B cell (primary cell): Measurements from ENCODE around the gene LZTS2. TPM values are rescaled to one million over a fixed set of nuclear protein-coding genes. Genes with fewer than 3 reads are reported as not detected.

ENCODE experiments used
- ATAC-seq: fragments of 200-7000 bp; cut with Tn5 transposase; one replicate; pipeline ENCODE4 v1.10.0; 2021; ENCODE audit warnings: low read depth, mild to moderate bottlenecking, moderate number of reproducible peaks, moderate library complexity
- CTCF ChIA-PET: fragments of 350-600 bp; sonication (Branson Sonifier 250); formaldehyde crosslinking; loops from one replicate; lab custom pipeline; 2021; ENCODE audit warnings: antibody characterized with exemption, inconsistent platforms; lab: Charles Lee
- POLR2A ChIA-PET: fragments of 350-600 bp; sonication (Branson Sonifier 250); formaldehyde crosslinking; loops from one replicate; lab custom pipeline; 2021; ENCODE audit warnings: antibody characterized with exemption; lab: Charles Lee
- DNase-seq: peaks from one replicate; pipeline ENCODE4 v3.0.0; 2013
- H2AFZ ChIP-seq: 2 replicates; pipeline ENCODE4 v1.6.1; 2012; ENCODE audit warnings: mild to moderate bottlenecking, low read depth, low read length; ENCODE audit not compliant: insufficient read depth, poor library complexity, severe bottlenecking
- H3K27ac ChIP-seq, 2 donors: 1 replicate in 1 of 2; 2 replicates in 1 of 2; pipeline ENCODE4 v1.5.1; 2012 to 2013; ENCODE audit warnings: low read length in 2 of 2, mild to moderate bottlenecking in 2 of 2, moderate library complexity in 1 of 2
- H3K27me3 ChIP-seq, 4 experiments: fragments of 200-600 bp in 1 of 4; sonication (generic) in 1 of 4; replicated peaks in 1 of 4; 1 replicate in 2 of 4; 2 replicates in 2 of 4; pipeline versions ENCODE4 v1.6.1 to v1.7.0; 2013 to 2016; ENCODE audit warnings: low read length in 3 of 4, mild to moderate bottlenecking in 2 of 4, mixed read lengths in 1 of 4, moderate library complexity in 1 of 4; ENCODE audit not compliant: insufficient read depth in 4 of 4, control insufficient read depth in 3 of 4; ENCODE audit errors: control extremely low read depth in 1 of 4
- H3K36me3 ChIP-seq, 2 experiments: replicated peaks in 1 of 2; 1 replicate in 1 of 2; 2 replicates in 1 of 2; pipeline versions ENCODE4 v1.6.1 to v1.7.1; 2013; ENCODE audit warnings: low read length in 1 of 2; ENCODE audit not compliant: insufficient read depth in 2 of 2, control insufficient read depth in 1 of 2; ENCODE audit errors: control extremely low read depth in 1 of 2, extremely low read depth in 1 of 2
- H3K4me1 ChIP-seq, 2 donors: fragments of 200-600 bp in 1 of 2; sonication (generic) in 1 of 2; 1 replicate in 1 of 2; 2 replicates in 1 of 2; pipeline versions ENCODE4 v1.5.1 to v1.6.1; 2013 to 2017; ENCODE audit warnings: low read length in 2 of 2; ENCODE audit not compliant: control insufficient read depth in 2 of 2, insufficient read depth in 2 of 2
- H3K4me2 ChIP-seq: replicated peaks from 2 replicates; pipeline ENCODE3; 2012; ENCODE audit warnings: mild to moderate bottlenecking, low read depth, low read length; ENCODE audit not compliant: poor library complexity, severe bottlenecking
- H3K4me3 ChIP-seq, 5 experiments: fragments of 200-600 bp in 1 of 5; sonication (generic) in 1 of 5; 1 replicate in 3 of 5; 2 replicates in 2 of 5; pipeline versions ENCODE4 v1.5.1 to v1.7.0; 2011 to 2016; ENCODE audit warnings: low read length in 4 of 5, mild to moderate bottlenecking in 4 of 5, low read depth in 2 of 5, control low read depth in 1 of 5, moderate library complexity in 1 of 5; ENCODE audit not compliant: insufficient read depth in 1 of 5; ENCODE audit errors: control extremely low read depth in 1 of 5, extremely low read depth in 1 of 5
- H3K79me2 ChIP-seq: fragments of 200-600 bp; sonication (generic); one replicate; pipeline ENCODE4 v1.6.0; 2016; ENCODE audit warnings: low read length; ENCODE audit not compliant: control insufficient read depth, insufficient read depth
- H3K9ac ChIP-seq: fragments of 200-600 bp; sonication (generic); 2 replicates; pipeline ENCODE4 v1.6.1; 2017; ENCODE audit warnings: mild to moderate bottlenecking, low read length, moderate library complexity
- H3K9me3 ChIP-seq, 3 donors: one replicate each; pipeline versions ENCODE4 v1.6.1 to v1.7.1; 2013; ENCODE audit warnings: low read length in 2 of 3; ENCODE audit not compliant: control insufficient read depth in 2 of 3, insufficient read depth in 1 of 3; ENCODE audit errors: control extremely low read depth in 1 of 3
- H4K20me1 ChIP-seq: 2 replicates; pipeline ENCODE4 v1.6.0; 2012; ENCODE audit warnings: mild to moderate bottlenecking, low read length; ENCODE audit not compliant: insufficient read depth, control insufficient read depth, poor library complexity, severe bottlenecking
- H3K27ac Mint-ChIP-seq: one replicate; pipeline ENCODE4 v1.8.0; 2021; ENCODE audit warnings: mixed read lengths
- H3K27me3 Mint-ChIP-seq: one replicate; pipeline ENCODE4 v1.8.0; 2021; ENCODE audit warnings: mixed read lengths
- H3K4me1 Mint-ChIP-seq: one replicate; pipeline ENCODE4 v1.8.0; 2021; ENCODE audit warnings: mixed read lengths
- H3K4me3 Mint-ChIP-seq: one replicate; pipeline ENCODE4 v1.8.0; 2021; ENCODE audit warnings: mixed read lengths
- H3K9me3 Mint-ChIP-seq: one replicate; pipeline ENCODE4 v1.8.0; 2022; ENCODE audit warnings: mixed read lengths; ENCODE audit not compliant: insufficient read depth
- EZH2 ChIP-seq: IDR thresholded peaks from 2 replicates; pipeline ENCODE4 v1.6.1; 2012; ENCODE audit warnings: borderline replicate concordance, low read depth, mild to moderate bottlenecking, moderate library complexity, low read length; ENCODE audit not compliant: insufficient read depth, poor library complexity, severe bottlenecking
- WGBS: methylation state at CpG from one replicate; pipeline ENCODE4 v1.1.5; 2013; ENCODE audit warnings: missing lambda C conversion rate; ENCODE audit not compliant: insufficient coverage; 5-methylcytosine and 5-hydroxymethylcytosine counted together
- intact Hi-C: fragments of 100-400 bp; cut with micrococcal nuclease; formaldehyde crosslinking; loops from one replicate; pipeline ENCODE4 v1.10.0; 2022
- polyA plus RNA-seq: library from polyadenylated mRNA; depleted of rRNA; stranded (reverse); fragments of >200 nt; gene quantifications from 2 replicates; pipeline ENCODE4 v1.2.3, GENCODE V29; 2012
- total RNA-seq, 2 donors: library from RNA; stranded (reverse); fragments of 120-200 nt in 1 of 2; gene quantifications; 1 replicate in 1 of 2; 2 replicates in 1 of 2; pipeline versions ENCODE4 v1.2.3 to v1.2.4, GENCODE V29; 2013 to 2022
- TF ChIP-seq, protein P1 (sequence below): fragments of 200-600 bp; IDR thresholded peaks from one replicate; pipeline ENCODE4 v1.8.0; 2022; ENCODE audit warnings: antibody characterized with exemption, mild to moderate bottlenecking

Gene LZTS2
- total and polyA plus RNA-seq, 2 donors (not counting 1 experiment from before 2014, with no cell fraction given): 23.2 to 36.9 TPM

DNA sequence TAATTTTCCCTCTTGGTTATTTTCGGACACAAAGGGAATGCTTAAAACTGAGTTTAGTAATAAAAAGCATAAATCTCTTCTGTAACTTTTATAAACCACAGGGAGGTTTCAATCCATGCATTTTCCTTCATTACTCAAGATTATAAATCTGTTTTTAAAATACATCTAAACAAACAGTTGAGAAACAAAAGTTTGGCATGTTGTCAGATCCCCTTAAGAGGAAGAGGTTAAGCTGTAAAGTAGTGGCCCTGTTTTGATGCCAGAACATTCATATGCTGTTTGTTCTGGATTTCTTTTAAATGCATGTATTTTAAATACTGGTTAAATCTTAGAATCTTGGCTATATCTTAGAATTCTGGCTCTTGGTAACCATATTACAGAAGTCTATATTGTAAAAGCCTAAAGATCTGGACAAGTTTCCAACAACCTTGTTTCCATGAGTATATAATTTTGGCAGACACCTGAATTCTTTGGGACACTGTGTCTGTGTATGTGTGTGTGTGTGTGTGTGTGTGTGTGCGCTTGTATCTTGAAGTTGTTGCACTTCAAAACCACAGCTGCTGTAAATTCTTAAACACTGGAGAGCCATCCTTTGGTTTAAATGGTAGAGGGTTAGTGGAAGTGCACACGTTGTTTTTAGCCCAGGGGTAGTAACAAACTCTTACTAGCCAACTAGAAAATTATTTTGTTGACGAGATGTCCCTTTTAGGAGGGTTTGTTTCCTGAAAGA lies 37.1 kb upstream of the LZTS2 start:
- H3K4me1 ChIP-seq: no peaks in the 10 kb centered on the region
- H3K27ac ChIP-seq: no peak overlapping the region
- no peaks in the 10 kb centered on the region for H3K9me3 ChIP-seq
- WGBS: 100% methylated on average over 1 of the region's 4 CpGs
- ChIA-PET POLR2A (interaction anchor here (0.7 kb wide), 1 partner anchor 41 kb away, joined by 3 read pairs; no protein-coding TSS in a partner anchor), CTCF (no interaction called here)
- peaks cover 16 to 60% of the 10 kb centered on the region in 2 experiments for H3K36me3 ChIP-seq
- Mint-ChIP-seq H3K27me3 (no peaks in the 10 kb centered on the region), H3K9me3 (no peaks in the 10 kb centered on the region), H3K4me1 (no peaks in the 10 kb centered on the region), H3K27ac (no peak overlapping the region), H3K4me3 (no peak overlapping the region)
- intact Hi-C loops: no loop called here
- ATAC-seq: no peak
- no peak overlapping the region for H2AFZ ChIP-seq
- no peak overlapping the region for H3K4me2 ChIP-seq
- no peak overlapping the region for H3K4me3 ChIP-seq
- no peak overlapping the region for H3K9ac ChIP-seq
- TF ChIP-seq EZH2: no peak
- TF ChIP-seq, protein P1, sequence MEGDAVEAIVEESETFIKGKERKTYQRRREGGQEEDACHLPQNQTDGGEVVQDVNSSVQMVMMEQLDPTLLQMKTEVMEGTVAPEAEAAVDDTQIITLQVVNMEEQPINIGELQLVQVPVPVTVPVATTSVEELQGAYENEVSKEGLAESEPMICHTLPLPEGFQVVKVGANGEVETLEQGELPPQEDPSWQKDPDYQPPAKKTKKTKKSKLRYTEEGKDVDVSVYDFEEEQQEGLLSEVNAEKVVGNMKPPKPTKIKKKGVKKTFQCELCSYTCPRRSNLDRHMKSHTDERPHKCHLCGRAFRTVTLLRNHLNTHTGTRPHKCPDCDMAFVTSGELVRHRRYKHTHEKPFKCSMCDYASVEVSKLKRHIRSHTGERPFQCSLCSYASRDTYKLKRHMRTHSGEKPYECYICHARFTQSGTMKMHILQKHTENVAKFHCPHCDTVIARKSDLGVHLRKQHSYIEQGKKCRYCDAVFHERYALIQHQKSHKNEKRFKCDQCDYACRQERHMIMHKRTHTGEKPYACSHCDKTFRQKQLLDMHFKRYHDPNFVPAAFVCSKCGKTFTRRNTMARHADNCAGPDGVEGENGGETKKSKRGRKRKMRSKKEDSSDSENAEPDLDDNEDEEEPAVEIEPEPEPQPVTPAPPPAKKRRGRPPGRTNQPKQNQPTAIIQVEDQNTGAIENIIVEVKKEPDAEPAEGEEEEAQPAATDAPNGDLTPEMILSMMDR: no peak
- no peak for DNase-seq
- H4K20me1 ChIP-seq: no peaks in the 10 kb centered on the region
- no peaks in the 10 kb centered on the region for H3K27me3 ChIP-seq
- no peaks in the 10 kb centered on the region for H3K79me2 ChIP-seq

DNA sequence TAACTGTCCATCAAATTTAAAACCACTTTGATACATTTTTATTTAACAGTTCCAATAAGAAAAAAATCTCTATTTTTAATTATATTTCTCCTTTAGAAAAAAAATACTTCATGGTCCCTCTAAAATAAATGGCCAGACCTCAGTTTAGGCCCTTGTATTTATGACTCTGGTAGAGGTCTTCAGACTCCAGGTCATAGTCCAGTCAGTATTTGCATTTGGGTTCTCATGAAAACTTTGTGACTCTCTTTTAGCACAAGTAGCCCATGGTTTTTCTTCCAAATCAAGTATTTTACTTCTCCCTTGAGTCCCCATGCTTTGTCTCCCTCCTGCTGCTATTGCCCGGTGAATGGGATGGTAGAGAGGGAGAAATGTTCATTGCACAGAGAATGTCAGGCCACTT lies 35.8 kb upstream of the LZTS2 start:
- ChIA-PET POLR2A (no interaction called here), CTCF (interaction anchor here (5.4 kb wide), 1 partner anchor 54 kb away, joined by 21 read pairs; no protein-coding TSS in a partner anchor)
- Histone ChIP-seq H3K79me2 (no peaks in the 10 kb centered on the region), H3K4me3 (no peak overlapping the region), H3K4me2 (no peak overlapping the region), H3K27ac (no peak overlapping the region), H3K4me1 (peaks cover 5 to 6% of the 10 kb centered on the region in 2 donors), H3K27me3 (no peaks in the 10 kb centered on the region), H3K9me3 (no peaks in the 10 kb centered on the region), H2AFZ (no peak overlapping the region), H3K9ac (no peak overlapping the region), H4K20me1 (no peaks in the 10 kb centered on the region), H3K36me3 (peaks cover 11 to 49% of the 10 kb centered on the region in 2 experiments)
- WGBS: no CpG with 5 or more reads among the region's 1 CpG
- H3K4me3 Mint-ChIP-seq: no peak overlapping the region
- intact Hi-C loops: no loop called here
- ATAC-seq (no peak), DNase-seq (no peak)
- H3K27me3 Mint-ChIP-seq: no peaks in the 10 kb centered on the region
- peaks cover 5% of the 10 kb centered on the region for H3K4me1 Mint-ChIP-seq
- no peaks in the 10 kb centered on the region for H3K9me3 Mint-ChIP-seq
- TF ChIP-seq, protein P1: no peak
- TF ChIP-seq EZH2: no peak
- H3K27ac Mint-ChIP-seq: no peak overlapping the region
